ENCODE measurements around the gene FNIP2.
"Not testable (repeated sequence)": the region's sequence is repeated elsewhere in the genome, so short reads cannot be mapped to it uniquely, and the experiment has no call there.

The FNIP2 gene

GRCh38 chr4:158814636-158815330, 46.0 kb downstream of the FNIP2 start:
- no peak for DNase-seq (ENCODE audit: low spot score)

DNA sequence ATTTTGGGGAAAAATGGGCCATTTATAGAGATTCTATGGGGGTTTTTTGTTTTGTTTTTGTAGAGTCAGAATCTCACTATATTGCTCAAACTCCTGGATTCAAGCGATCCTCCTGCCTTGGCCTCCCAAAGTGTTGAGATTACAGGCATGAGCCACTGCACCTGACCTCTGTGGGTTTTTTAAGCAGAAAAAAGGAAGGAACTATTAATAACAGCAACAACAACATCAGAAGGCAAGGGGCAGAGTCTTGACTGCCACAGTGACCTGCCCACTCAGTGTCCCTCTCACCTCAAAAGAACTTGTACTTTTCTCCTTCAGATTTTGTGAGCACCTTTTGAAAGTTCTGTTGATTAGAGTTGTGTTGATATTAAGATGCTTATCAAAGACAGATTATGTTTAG, 48.1 kb downstream of the FNIP2 start:
- no peak for DNase-seq (ENCODE audit: low spot score)

DNA sequence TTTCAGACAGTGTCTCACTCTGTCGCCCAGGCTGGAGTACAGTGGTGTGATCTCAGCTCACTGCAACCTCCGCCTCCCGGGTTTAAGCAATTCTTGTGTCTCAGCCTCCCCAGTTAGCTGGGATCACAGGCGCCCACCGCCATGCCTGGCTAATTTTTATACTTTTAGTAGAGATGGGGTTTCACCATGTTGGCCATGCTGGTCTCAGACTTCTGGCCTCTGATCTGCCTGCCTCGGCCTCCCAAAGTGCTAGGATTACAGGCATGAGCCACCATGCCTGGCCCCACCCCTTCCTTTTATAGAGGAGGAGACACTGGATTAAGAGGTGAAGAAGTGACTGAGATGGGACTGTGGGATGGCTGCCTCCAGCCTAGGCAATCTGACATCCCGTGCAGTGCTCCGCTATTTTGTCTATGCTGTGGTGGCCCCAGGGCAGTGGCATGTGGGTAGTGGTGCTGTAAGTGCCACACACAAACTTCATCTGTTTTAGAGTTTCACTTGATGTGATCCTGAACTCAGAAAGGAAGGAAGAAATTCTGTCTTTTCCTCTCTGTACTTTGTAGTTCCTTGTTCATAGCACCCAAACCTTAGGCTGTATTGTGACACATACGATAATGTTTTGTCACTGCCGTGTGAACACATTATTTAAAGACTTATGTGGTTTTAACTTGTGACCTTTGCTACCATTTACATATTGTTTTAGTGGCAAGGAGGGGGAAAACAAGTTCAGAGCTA, 48.9 kb downstream of the FNIP2 start:
- no peak for DNase-seq (ENCODE audit: low spot score)

GRCh38 chr4:158818560-158819140, 49.8 kb downstream of the FNIP2 start:
- no peak for DNase-seq (ENCODE audit: low spot score)

DNA sequence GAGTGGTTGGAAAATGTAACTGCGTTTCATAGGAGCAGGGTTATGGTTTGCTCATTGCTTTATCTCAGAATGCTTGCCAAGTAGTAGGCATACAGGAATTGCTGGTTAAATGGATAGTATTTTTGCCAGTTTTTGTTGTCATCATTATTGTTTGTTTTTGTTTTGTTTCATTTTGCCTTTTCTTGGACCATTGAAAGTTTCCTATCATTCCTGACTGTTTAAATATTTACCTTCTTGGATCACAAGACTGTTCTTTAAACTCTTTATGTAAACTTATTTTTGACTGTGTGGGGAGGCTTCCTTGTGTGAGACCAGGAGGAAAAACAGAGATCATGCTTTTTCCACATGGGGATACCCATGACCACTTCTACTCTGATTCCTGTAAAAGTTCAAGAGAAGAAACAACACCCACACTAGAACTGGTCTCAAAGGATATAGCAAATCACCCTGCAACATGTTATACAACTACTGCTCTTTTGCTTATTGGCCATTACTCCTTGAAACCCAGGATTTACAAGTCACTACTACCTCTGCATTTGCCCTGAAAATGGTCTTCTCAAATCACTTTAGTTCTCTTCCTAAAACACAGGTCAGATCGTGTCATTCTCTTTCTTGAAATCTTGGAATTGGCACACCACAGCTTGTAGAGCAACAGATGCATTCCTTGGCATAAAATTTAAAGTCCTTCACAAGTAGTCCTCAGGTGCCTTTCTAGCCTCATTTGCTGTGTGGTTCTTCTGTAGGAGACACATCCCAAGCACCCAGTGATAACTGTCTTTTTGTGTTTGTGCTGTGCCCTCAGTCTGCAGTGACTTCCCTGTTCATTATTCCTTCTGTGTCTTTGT, 51.3 kb downstream of the FNIP2 start:
- DNase-seq (ENCODE audit: low spot score) = no peak

DNA sequence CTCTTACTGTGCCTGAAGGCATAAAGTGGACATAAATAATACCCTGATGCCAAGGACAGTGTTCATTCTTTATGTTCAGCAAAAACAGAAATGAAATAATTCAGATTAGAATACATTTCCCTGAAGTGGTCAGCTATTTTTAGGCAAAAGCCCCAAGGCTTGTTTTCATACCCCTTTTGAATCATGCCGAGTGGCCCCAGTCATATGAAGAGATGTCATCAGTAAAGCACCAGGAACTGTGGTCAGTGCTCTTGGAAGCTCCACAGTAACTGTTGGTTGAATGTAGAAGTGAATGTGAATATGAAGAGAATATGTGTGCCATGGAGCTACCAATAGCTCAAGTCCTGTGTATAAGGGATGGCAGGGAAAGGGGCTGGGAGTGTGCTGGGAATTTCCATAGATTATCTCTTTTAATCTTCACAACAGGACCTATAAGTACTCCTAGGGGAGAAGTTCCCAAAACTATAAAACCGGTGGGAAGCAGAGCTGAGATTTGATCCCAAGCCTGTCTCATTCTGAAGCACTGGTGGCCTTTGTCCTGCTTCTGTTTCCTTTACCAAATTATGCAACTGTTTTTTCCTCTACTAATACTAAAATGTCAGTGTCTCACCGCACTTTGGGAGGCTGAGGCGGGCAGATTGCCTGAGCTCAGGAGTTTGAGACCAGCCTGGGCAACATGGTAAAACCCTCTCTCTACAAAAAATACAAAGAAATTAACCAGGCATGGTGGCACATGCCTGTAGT, 52.6 kb downstream of the FNIP2 start:
- DNase-seq (ENCODE audit: low spot score) = no peak

DNA sequence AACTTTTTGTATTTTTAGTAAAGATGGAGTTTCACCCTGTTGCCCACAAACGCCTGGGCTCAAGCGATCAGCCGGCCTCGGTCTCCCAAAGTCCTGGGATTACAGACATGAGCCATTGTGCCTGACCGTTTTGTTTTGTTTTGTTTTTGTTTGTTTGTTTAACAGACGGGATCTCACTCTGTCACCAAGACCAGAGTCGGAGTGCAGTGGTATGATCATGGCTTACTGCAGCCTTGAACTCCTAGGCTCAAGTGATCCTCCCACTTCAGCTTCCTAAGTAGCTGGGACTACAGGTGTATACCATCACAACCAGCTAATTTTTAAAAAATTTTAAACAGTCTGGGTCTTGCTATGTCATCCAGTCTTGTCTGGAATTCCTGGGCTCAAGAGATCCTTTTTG, 53.5 kb downstream of the FNIP2 start:
- DNase-seq (ENCODE audit: low spot score) = no peak

GRCh38 chr4:158823461-158823873, 54.6 kb downstream of the FNIP2 start:
- no peak for DNase-seq (ENCODE audit: low spot score)

DNA sequence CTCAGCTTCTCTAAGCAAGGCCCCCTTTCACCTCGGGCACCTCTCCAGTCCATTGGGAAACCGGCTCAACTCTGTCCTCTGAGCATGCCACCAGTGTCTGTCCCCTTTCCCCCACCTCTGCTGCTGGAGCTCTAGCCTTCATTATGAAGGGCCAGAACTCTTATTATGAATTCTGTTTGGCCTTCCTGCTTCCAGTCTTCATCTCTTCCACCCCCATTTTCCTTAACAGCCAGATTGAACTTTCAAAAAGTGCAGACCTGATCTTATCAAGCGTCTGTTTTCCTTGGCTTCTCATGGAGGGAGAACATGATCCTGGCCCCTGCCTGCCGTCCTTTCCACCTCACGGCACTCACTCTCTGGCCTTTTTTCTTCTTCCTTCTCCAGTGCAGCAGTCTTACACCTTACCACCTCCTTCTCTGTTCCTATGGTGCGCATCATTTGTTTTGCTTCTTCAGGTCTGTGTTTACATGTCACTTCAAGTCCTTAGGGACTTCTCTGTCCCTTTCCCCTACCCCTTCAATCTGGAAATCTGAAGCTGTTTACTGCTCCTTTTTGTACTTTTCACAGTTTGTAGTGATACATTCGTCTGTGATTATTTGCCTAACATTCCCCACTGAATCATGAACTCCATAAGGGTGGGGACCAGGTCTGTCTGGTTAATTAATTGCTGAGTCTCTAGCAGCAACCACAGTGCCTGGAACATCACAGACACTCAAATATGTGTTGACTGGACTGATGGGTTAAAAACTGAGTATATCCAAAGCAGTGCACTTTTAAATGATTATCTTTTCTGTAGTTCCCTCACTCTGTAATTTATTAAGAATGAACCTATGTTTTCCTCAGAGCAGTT, 55.8 kb downstream of the FNIP2 start:
- DNase-seq (ENCODE audit: low spot score) = no peak

GRCh38 chr4:158825433-158826036, 56.7 kb downstream of the FNIP2 start:
- no peak for DNase-seq (ENCODE audit: low spot score)

DNA sequence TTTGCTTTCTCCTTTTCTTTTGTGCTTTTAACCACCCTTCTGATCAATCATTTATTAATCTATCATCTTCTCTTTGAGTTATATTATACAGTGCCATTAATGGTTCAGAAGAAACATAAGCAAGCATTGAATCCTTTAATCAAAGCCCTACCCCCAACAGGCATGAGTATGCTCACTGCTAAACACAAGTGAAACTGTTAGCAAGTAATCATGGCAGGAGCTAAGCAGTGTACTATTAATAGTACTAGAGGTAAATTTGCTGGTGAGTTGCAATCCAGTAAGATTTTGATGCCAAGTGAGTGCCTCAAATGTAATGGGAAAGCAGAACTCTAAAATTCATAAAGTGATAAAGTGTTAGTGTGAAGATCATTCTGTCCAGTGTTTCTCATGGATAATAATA, 57.2 kb downstream of the FNIP2 start:
- DNase-seq (ENCODE audit: low spot score) = no peak

DNA sequence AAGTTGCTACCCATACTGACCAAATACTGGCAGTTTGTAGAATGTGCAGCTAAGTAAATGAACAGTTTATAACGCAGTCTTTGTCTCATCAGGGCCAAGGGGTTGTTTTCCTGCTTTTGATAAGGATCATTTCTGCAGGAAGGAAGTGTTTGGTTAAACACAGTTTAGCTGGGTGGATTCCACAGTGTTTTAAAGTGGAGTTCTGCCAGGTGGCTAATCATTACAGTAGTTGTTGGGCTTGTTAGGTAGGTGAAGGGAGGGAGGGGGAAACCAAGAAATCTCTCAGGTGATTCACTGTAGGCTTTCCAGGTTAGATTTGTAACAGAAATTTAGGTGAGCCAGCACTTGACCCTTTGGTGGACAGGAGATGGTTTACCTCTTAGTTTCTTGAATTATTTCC, 58.1 kb downstream of the FNIP2 start:
- DNase-seq (ENCODE audit: low spot score) = no peak

GRCh38 chr4:158827543-158827981, 58.7 kb downstream of the FNIP2 start:
- peak; percentile 61 for DNase-seq (ENCODE audit: low spot score)

GRCh38 chr4:158828151-158828550, 59.3 kb downstream of the FNIP2 start:
- not testable (repeated sequence) for DNase-seq (ENCODE audit: low spot score)

- no peak for DNase-seq (ENCODE audit: low spot score)
Measured at GRCh38 chr4:158829254-158829653, 60.4 kb downstream of the FNIP2 start.

DNA sequence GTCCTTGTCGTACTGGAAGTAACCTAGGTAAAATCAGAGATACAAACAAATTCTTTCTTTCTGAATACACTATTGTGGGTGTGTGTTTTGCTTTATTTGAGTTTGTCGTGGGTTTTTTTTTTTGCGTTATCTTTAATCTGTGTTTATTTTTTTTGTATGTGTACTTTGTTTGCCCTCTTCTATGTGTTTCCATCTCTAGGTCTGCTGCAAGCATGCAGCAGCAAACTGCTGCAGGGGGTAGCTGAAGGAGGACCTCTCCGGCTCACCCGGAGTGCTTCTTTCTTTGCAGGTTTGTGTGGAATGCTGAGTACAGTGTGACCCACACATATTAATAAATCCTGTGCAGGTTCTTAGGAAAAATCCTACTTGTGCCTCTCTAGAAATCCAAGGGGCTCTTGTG, 64.8 kb downstream of the FNIP2 start:
- no peak for DNase-seq (ENCODE audit: low spot score)

DNA sequence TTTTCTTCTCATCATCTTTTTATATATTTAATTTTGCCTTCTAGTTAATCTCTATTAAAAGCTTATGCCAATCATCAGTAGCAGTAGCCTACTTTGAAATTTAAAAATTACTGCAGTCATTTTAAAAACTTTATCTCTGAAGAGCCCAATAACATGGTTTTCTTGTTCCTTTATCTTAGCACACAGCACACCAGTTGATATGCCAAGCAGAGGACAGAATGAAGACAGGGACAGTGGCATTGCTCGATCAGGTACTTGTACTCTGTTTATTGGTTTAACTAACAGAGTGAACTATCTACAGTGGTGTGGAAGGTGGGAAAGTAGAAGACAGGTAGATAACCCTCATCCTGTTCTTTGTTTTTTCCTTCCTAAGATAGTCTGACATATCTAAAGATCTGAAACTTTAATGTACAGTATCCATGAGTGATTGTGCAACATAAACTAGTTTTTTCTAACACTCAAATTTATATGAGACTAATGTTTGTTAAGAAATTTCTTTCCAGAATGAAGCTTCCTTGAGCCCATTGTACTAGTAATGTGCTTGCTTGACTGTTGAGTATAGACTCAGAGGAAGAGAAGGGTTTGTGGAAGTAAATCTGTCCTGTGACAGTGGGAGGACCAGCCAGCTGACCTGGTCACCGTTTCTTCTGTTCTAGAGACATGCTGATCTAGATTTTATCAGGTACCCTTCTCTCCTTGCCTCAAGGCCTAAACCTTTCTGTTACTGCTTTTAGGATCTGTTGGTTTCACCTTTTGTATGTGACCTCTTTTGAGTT, 66.6 kb downstream of the FNIP2 start:
- DNase-seq (ENCODE audit: low spot score) = no peak

GRCh38 chr4:158836002-158836369, 67.2 kb downstream of the FNIP2 start:
- DNase-seq (ENCODE audit: low spot score) = no peak

- DNase-seq (ENCODE audit: low spot score) = no peak
Measured at GRCh38 chr4:158836828-158837449, 68.1 kb downstream of the FNIP2 start.

Data from globus pallidus (tissue), 1 donor.